ENCODE data around the gene IGF1R. TPM values are rescaled to one million over a fixed set of nuclear protein-coding genes. Genes with fewer than 3 reads are reported as not detected.

IGF1R gene
- total RNA-seq, 3 donors from 2014 or later, result 34.7 to 65.2 (median 47.7) TPM

GRCh38 chr15:98845138-98845884 lies 197.0 kb downstream of the IGF1R start:
- H3K4me3 ChIP-seq, result no peak overlapping the region
- no peak for DNase-seq
- H3K4me1 ChIP-seq (ENCODE audit: low read depth), result peaks cover 6% of the 10 kb centered on the region
- intact Hi-C loops (cut with DNase I, micrococcal nuclease), result loop anchor here in 1 of 2 donors (10.0 kb wide), 1 partner anchor 51 kb away; no protein-coding TSS in a partner anchor
- H3K9me3 ChIP-seq, result no peaks in the 10 kb centered on the region
- ATAC-seq, result peak; percentile 14
- TF ChIP-seq CTCF (IDR thresholded peaks at IDR 0.05), result no peak
- no peaks in the 10 kb centered on the region for H3K36me3 ChIP-seq (ENCODE audit: low read depth)

- Histone ChIP-seq H3K9me3 (no peaks in the 10 kb centered on the region), H3K4me1 (ENCODE audit: low read depth) (peaks cover 17% of the 10 kb centered on the region), H3K4me3 (no peak overlapping the region), H3K36me3 (ENCODE audit: low read depth) (no peaks in the 10 kb centered on the region)
- DNase-seq (peak; percentile 79 to 83 (median 82)), ATAC-seq (peak; percentile 74)
- intact Hi-C loops (cut with DNase I, micrococcal nuclease), result no loop called here
- TF ChIP-seq CTCF (IDR thresholded peaks at IDR 0.05), result peak; percentile 65
Observed at GRCh38 chr15:98850961-98851572, 202.7 kb downstream of the IGF1R start.

- DNase-seq (peak; percentile 90 to 96 (median 95)), ATAC-seq (peak; percentile 85)
- Histone ChIP-seq H3K4me1 (ENCODE audit: low read depth) (peaks cover 17% of the 10 kb centered on the region), H3K36me3 (ENCODE audit: low read depth) (no peaks in the 10 kb centered on the region), H3K4me3 (peak overlapping the region; percentile 17), H3K9me3 (no peaks in the 10 kb centered on the region)
- intact Hi-C loops (cut with DNase I, micrococcal nuclease), result no loop called here
- TF ChIP-seq CTCF (IDR thresholded peaks at IDR 0.05), result no peak
Observed at GRCh38 chr15:98853161-98853560, 204.8 kb downstream of the IGF1R start.

- Histone ChIP-seq H3K36me3 (ENCODE audit: low read depth) (no peaks in the 10 kb centered on the region), H3K4me1 (ENCODE audit: low read depth) (peaks cover 17% of the 10 kb centered on the region), H3K9me3 (no peaks in the 10 kb centered on the region), H3K4me3 (peak overlapping the region; percentile 17)
- DNase-seq (peak in 2 of 3 donors; percentile 48 to 57), ATAC-seq (peak; percentile 26)
- TF ChIP-seq CTCF (IDR thresholded peaks at IDR 0.05), result no peak
- intact Hi-C loops (cut with DNase I, micrococcal nuclease), result no loop called here
Observed at GRCh38 chr15:98853617-98854420, 205.5 kb downstream of the IGF1R start.

GRCh38 chr15:98854496-98854895 lies 206.2 kb downstream of the IGF1R start:
- no peak for DNase-seq
- no peak for TF ChIP-seq CTCF (IDR thresholded peaks at IDR 0.05)
- H3K4me3 ChIP-seq, result no peak overlapping the region
- H3K36me3 ChIP-seq (ENCODE audit: low read depth), result no peaks in the 10 kb centered on the region
- H3K4me1 ChIP-seq (ENCODE audit: low read depth), result peaks cover 17% of the 10 kb centered on the region
- intact Hi-C loops (cut with DNase I, micrococcal nuclease), result no loop called here
- no peak for ATAC-seq
- H3K9me3 ChIP-seq, result no peaks in the 10 kb centered on the region
